Activated CD4-positive, alpha-beta memory T cell treated with anti-CD3 and anti-CD28 coated beads for 36 hours (primary cell): ENCODE results near the gene TIPARP. TPM values are rescaled to one million over a fixed set of nuclear protein-coding genes. Genes with fewer than 3 reads are reported as not detected.

Experiments used
- CTCF ChIA-PET: fragments of 350-600 bp; sonication (Branson Sonifier 250); formaldehyde crosslinking; loops from one replicate; lab custom pipeline; 2021; ENCODE audit warnings: antibody characterized with exemption, inconsistent platforms; lab: Charles Lee
- POLR2A ChIA-PET: fragments of 350-600 bp; sonication (Branson Sonifier 250); formaldehyde crosslinking; loops from one replicate; lab custom pipeline; 2021; ENCODE audit warnings: antibody characterized with exemption; lab: Charles Lee
- DNase-seq: peaks from one replicate; pipeline ENCODE4 v3.0.0-alpha.2; 2020
- H3K27ac Mint-ChIP-seq: one replicate; pipeline ENCODE4 v1.8.0; 2021; ENCODE audit warnings: mixed read lengths
- H3K27me3 Mint-ChIP-seq: one replicate; pipeline ENCODE4 v1.8.0; 2021; ENCODE audit warnings: mixed read lengths
- H3K36me3 Mint-ChIP-seq: one replicate; pipeline ENCODE4 v1.8.0; 2021; ENCODE audit warnings: mixed read lengths
- H3K4me1 Mint-ChIP-seq: one replicate; pipeline ENCODE4 v1.8.0; 2021; ENCODE audit warnings: low read depth, mixed read lengths
- H3K4me3 Mint-ChIP-seq: one replicate; pipeline ENCODE4 v1.8.0; 2021; ENCODE audit warnings: mild to moderate bottlenecking, mixed read lengths
- H3K9me3 Mint-ChIP-seq: one replicate; pipeline ENCODE4 v1.8.0; 2021; ENCODE audit warnings: mixed read lengths
- intact Hi-C: fragments of 100-400 bp; cut with micrococcal nuclease; formaldehyde crosslinking; loops from one replicate; pipeline ENCODE4 v1.15.1; 2023
- total RNA-seq, 2 experiments: library from RNA; stranded (reverse); gene quantifications; one replicate each; pipeline ENCODE4 v1.2.3, GENCODE V29; 2021

The TIPARP gene
- total RNA-seq, 2 experiments from 2014 or later, result 15.7 to 17.7 TPM

DNA sequence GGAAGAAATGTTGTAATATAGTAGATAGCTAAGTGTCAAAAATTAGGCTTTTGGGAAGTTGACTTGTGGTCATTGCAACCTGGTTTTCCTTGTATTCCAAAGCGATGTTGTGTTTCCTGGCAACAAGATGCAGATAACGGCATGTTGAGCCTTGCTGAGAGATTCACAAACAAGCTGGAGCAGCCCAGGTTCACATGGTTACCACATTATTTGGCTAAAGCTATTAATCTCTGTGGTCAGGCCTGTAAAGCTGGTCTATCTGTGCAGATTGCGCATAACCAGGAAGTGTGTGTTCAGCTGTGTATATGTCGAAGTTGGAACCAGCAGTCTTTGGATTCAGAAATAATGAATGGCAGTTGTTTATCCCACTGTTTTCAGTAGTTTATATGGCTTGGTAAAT, 6.6 kb downstream of the TIPARP start:
- Mint-ChIP-seq H3K27me3 (no peaks in the 10 kb centered on the region), H3K4me1 (peaks cover 76% of the 10 kb centered on the region), H3K9me3 (no peaks in the 10 kb centered on the region), H3K36me3 (peaks cover 36% of the 10 kb centered on the region), H3K27ac (no peak overlapping the region), H3K4me3 (no peak overlapping the region)
- CTCF ChIA-PET, result interaction anchor here (1.4 kb wide), 1 partner anchor 457 kb away, joined by 5 read pairs; no protein-coding TSS in a partner anchor
- intact Hi-C loops, result no loop called here
- no peak for DNase-seq
- POLR2A ChIA-PET, result no interaction called here

DNA sequence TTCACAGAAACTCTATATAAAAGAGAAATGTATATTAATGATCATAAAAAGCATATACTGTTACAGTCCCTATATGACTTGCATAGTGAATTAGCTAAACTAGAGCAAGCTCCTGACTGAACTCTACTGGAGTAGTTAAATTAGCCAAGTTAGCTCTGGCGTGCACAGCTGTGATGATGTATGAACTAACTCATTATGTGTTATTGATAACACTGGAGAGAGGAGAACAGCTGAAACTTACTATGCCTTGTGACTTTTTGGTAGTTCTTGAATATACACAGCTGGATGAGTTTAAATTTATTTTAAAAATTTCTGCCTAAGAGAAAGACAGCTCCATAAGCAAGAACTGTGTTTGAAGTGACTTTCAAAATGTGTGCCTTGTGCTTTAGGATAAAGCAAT, 8.1 kb downstream of the TIPARP start:
- H3K4me1 Mint-ChIP-seq, result peaks cover 73% of the 10 kb centered on the region
- no peak overlapping the region for H3K4me3 Mint-ChIP-seq
- peaks cover 32% of the 10 kb centered on the region for H3K36me3 Mint-ChIP-seq
- H3K27ac Mint-ChIP-seq, result no peak overlapping the region
- DNase-seq, result no peak
- CTCF ChIA-PET, result interaction anchor here (0.8 to 1.0 kb wide), 3 partner anchors 248 to 455 kb away, joined by 3 to 4 read pairs (median 4); no protein-coding TSS in a partner anchor
- no peaks in the 10 kb centered on the region for H3K27me3 Mint-ChIP-seq
- intact Hi-C loops, result no loop called here
- no peaks in the 10 kb centered on the region for H3K9me3 Mint-ChIP-seq
- POLR2A ChIA-PET, result interaction anchor here (0.6 to 0.8 kb wide), 2 partner anchors 406 to 464 kb away, joined by 4 read pairs; no protein-coding TSS in a partner anchor

DNA sequence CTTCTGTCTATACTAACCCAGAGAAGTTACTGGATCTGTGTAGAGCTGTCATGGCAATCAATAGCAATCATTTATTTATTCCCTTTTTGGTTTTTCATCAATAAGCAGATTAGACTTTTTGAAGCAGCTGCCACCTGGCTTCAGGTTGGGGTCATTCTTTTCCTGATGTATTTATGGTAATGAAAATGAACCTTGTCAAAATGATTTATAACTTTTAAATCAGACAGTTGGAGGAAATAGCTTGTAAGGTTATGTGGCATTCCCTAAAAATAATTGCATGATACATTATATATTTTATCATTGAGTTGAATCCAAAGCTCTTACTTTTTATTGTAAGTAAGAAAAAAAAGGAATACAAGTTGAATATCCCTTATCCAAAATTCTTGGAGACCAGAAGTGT, 8.6 kb downstream of the TIPARP start:
- Mint-ChIP-seq H3K4me1 (peaks cover 73% of the 10 kb centered on the region), H3K27ac (no peak overlapping the region), H3K9me3 (no peaks in the 10 kb centered on the region), H3K36me3 (peaks cover 32% of the 10 kb centered on the region), H3K4me3 (no peak overlapping the region), H3K27me3 (no peaks in the 10 kb centered on the region)
- DNase-seq, result no peak
- intact Hi-C loops, result no loop called here
- POLR2A ChIA-PET, result interaction anchor here (0.6 to 0.8 kb wide), 2 partner anchors 406 to 464 kb away, joined by 4 read pairs; no protein-coding TSS in a partner anchor
- CTCF ChIA-PET, result interaction anchor here (0.9 to 1.0 kb wide), 2 partner anchors 398 to 455 kb away, joined by 3 to 4 read pairs; no protein-coding TSS in a partner anchor

DNA sequence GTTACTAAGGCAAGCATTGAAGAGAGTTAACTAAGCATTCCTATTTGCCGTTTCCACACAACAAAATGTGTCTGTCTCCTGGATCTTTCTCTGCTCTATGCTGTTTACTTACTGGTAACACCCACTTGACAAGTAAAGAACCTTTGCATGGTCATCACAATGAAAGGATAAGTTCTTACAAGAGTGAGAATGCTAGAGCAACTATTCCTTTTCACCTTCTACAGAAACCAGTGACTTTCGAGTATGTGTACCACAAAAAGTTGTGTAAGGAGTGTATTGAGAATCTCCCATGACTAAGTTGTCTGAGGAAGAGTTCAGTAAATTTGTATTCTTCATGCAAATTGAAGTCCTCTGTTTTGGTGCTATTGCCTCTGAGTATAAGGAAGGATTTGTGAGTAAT, 10.8 kb downstream of the TIPARP start:
- Mint-ChIP-seq H3K27ac (peak overlapping the region; percentile 49), H3K4me3 (no peak overlapping the region), H3K9me3 (no peaks in the 10 kb centered on the region), H3K27me3 (no peaks in the 10 kb centered on the region), H3K4me1 (peaks cover 73% of the 10 kb centered on the region), H3K36me3 (peaks cover 25% of the 10 kb centered on the region)
- CTCF ChIA-PET, result interaction anchor here (0.6 to 2.0 kb wide), 6 partner anchors 9 to 463 kb away, joined by 3 to 5 read pairs (median 3); partner anchors contain the start of gene TIPARP
- intact Hi-C loops, result loop anchor here (1.0 to 2.0 kb wide), 2 partner anchors 8 to 38 kb away; no protein-coding TSS in a partner anchor
- POLR2A ChIA-PET, result interaction anchor here (3.7 kb wide), 1 partner anchor 10 kb away, joined by 16 read pairs; the partner anchor contains the start of gene TIPARP
- no peak for DNase-seq

DNA sequence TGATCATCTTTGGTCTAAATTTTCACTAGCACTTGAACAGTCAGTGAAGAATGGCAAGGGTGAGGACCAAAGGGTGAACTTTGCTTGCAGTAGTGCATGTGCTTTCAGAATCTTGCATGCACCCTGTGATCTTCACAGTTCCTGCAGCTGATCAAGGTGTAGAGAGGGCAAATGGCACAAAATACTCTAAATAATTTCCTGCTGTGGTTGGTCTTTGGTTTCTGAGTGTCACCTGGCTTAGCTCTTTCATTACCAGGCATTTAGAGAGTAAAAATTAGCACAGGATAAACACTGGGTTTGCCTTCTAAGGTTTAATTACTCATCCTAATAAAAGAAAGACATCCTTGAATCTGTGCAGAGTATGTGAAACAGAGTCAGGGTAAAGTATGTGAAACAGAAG, 11.4 kb downstream of the TIPARP start:
- H3K4me3 Mint-ChIP-seq, result no peak overlapping the region
- intact Hi-C loops, result loop anchor here (1.0 to 2.0 kb wide), 2 partner anchors 8 to 37 kb away; no protein-coding TSS in a partner anchor
- DNase-seq, result no peak
- ChIA-PET CTCF (interaction anchor here (0.6 to 2.0 kb wide), 5 partner anchors 10 to 463 kb away, joined by 3 to 5 read pairs (median 3); no protein-coding TSS in a partner anchor), POLR2A (interaction anchor here (3.7 kb wide), 1 partner anchor 11 kb away, joined by 16 read pairs; the partner anchor contains the start of gene TIPARP)
- no peaks in the 10 kb centered on the region for H3K27me3 Mint-ChIP-seq
- peaks cover 19% of the 10 kb centered on the region for H3K36me3 Mint-ChIP-seq
- H3K4me1 Mint-ChIP-seq, result peaks cover 73% of the 10 kb centered on the region
- no peaks in the 10 kb centered on the region for H3K9me3 Mint-ChIP-seq
- peak overlapping the region; percentile 49 for H3K27ac Mint-ChIP-seq

DNA sequence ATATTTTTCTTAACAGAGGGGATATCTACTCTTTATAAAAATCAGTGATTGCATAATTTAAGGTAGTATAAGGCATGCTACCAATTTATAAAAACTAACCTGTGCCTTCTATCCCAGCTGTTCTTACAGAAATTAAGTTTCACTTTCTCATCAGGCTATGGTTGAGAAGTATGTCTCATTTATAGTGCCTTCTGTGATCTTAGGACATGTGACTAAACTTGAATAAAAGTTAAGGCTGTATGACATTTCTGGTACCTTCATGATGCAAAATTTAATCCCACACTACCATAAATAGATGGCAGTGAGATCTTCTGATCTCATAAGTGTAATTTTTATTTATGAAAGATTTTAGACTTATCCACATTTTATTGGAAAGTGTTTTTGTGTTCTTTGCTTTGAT, 12.6 kb downstream of the TIPARP start:
- intact Hi-C loops, result loop anchor here (1.0 kb wide), 1 partner anchor 10 kb away; no protein-coding TSS in a partner anchor
- POLR2A ChIA-PET, result interaction anchor here (3.7 kb wide), 1 partner anchor 12 kb away, joined by 16 read pairs; the partner anchor contains the start of gene TIPARP
- peaks cover 14% of the 10 kb centered on the region for H3K36me3 Mint-ChIP-seq

DNA sequence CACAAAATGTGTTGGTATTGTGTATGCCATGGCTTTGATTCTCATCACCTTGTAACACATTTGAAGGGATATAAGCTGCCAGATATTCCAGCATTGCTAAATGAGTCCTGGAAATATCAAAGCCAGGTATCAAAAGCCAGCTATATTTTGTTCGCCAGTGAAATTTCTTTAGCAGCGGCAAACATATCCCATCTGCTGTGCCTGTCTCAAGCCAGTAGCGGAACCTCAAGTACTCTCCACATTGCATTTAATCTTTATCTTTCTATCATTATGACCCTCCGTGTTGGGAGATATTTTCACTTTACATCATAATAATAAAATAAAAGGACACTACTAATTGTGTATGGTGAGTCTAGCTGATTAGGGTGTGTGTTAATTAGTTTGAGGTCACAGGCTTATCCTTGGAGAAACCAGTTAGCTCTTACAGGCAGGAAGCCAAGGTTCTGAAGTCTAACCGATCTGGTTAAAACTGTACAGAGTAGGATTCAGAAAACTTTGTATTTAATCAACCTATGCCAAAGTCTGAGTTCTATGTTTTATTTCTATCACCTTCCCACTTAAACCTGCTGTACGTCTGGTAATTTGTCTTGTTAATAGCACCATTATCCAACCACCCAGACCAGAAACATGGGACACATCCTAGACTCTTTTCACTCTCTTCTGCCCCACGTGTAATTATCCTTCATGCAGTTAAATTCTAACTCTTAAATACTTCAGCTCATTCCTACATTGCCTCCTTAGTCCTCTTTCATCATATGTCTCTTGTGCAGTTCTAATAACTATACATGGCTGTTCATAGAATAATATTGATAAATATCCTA, 14.5 kb downstream of the TIPARP start:
- intact Hi-C loops, result no loop called here
- ChIA-PET CTCF (interaction anchor here (0.9 to 1.7 kb wide), 5 partner anchors 10 to 448 kb away, joined by 4 to 6 read pairs (median 4); partner anchors contain the start of gene TIPARP), POLR2A (interaction anchor here (1.4 kb wide), 1 partner anchor 13 kb away, joined by 6 read pairs; no protein-coding TSS in a partner anchor)
- Mint-ChIP-seq H3K9me3 (no peaks in the 10 kb centered on the region), H3K27ac (no peak overlapping the region), H3K27me3 (no peaks in the 10 kb centered on the region), H3K4me3 (no peak overlapping the region), H3K4me1 (peaks cover 70% of the 10 kb centered on the region), H3K36me3 (peaks cover 17% of the 10 kb centered on the region)
- no peak for DNase-seq

More for the DNA sequence above, 12.6 kb downstream of the TIPARP start:
- H3K9me3 Mint-ChIP-seq, result no peaks in the 10 kb centered on the region
- H3K4me3 Mint-ChIP-seq, result no peak overlapping the region
- no peak for DNase-seq
- CTCF ChIA-PET, result interaction anchor here (2.0 kb wide), 1 partner anchor 16 kb away, joined by 5 read pairs; no protein-coding TSS in a partner anchor
- no peak overlapping the region for H3K27ac Mint-ChIP-seq
- H3K4me1 Mint-ChIP-seq, result peaks cover 73% of the 10 kb centered on the region
- no peaks in the 10 kb centered on the region for H3K27me3 Mint-ChIP-seq

DNA sequence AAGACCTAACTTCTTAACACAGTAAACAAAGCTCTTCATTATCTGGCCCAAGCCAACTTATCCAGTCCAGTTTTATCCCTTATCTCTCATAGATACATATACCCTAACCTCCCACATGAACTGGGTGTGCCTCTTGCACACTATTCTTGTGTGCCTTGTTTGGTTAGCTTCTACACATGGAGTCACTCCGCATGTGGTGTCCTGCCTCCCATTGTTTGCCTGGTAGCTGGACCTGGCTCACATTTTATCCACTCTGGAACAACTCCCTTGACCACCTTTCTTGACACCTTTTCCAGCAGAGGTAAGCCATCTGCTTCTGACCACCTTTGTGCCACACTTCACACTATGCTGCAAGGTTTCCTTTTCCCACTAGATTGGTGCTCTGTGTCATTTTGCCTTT, 15.2 kb downstream of the TIPARP start:
- POLR2A ChIA-PET, result interaction anchor here (0.7 to 1.4 kb wide), 2 partner anchors 14 to 447 kb away, joined by 3 to 6 read pairs; no protein-coding TSS in a partner anchor

DNA sequence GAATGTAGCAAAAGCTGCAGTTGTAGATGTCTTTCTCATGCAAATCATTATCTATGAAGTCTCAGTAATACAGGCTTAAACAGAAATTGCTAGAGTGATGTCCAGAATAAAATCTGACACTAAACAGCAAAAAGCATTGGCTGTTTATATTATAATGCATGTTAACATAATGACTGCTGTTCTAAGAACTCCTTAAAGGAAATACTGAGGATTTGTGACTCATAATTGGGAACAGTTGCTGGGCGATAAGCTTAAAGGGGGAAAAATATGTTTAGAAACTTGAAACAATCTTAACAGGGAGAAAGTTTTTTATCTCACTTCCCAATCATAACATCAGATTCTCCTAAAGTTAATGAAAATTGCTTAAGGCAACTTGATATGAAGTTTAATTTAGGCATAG, 17.5 kb downstream of the TIPARP start:
- Mint-ChIP-seq H3K9me3 (no peaks in the 10 kb centered on the region), H3K4me3 (no peak overlapping the region), H3K27ac (no peak overlapping the region), H3K27me3 (no peaks in the 10 kb centered on the region), H3K4me1 (peaks cover 48% of the 10 kb centered on the region), H3K36me3 (peaks cover 40% of the 10 kb centered on the region)
- ChIA-PET CTCF (no interaction called here), POLR2A (no interaction called here)
- intact Hi-C loops, result no loop called here
- DNase-seq, result no peak

More for the DNA sequence above, 15.2 kb downstream of the TIPARP start:
- H3K9me3 Mint-ChIP-seq, result no peaks in the 10 kb centered on the region
- no peaks in the 10 kb centered on the region for H3K27me3 Mint-ChIP-seq
- H3K4me1 Mint-ChIP-seq, result peaks cover 65% of the 10 kb centered on the region
- H3K36me3 Mint-ChIP-seq, result peaks cover 24% of the 10 kb centered on the region
- H3K4me3 Mint-ChIP-seq, result no peak overlapping the region
- CTCF ChIA-PET, result interaction anchor here (0.9 to 1.7 kb wide), 5 partner anchors 11 to 448 kb away, joined by 4 to 6 read pairs (median 4); partner anchors contain the start of gene TIPARP
- no peak for DNase-seq
- intact Hi-C loops, result no loop called here
- peak overlapping the region; percentile 15 for H3K27ac Mint-ChIP-seq

DNA sequence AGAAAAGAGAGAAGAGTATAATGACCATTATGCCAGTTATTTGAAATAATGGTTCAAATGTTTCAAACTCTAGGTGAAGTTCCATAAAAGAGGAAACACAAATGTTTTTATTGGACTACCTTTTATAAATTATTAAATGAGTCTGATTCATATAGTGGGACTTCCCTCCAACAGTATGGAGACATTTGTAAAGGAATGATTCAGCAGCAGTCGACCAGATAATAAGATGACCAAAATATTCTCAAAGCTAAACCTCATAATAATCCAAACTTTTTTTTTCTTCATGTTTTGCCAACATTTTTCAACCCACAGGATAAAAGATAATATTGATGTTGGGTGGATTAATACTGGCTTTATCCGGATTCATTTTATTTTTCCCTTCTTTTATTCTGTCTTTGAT, 18.8 kb downstream of the TIPARP start:
- Mint-ChIP-seq H3K4me1 (peaks cover 44% of the 10 kb centered on the region), H3K4me3 (no peak overlapping the region), H3K36me3 (peaks cover 40% of the 10 kb centered on the region), H3K27ac (no peak overlapping the region), H3K9me3 (no peaks in the 10 kb centered on the region), H3K27me3 (no peaks in the 10 kb centered on the region)
- no peak for DNase-seq
- intact Hi-C loops, result no loop called here
- CTCF ChIA-PET, result no interaction called here
- POLR2A ChIA-PET, result no interaction called here

DNA sequence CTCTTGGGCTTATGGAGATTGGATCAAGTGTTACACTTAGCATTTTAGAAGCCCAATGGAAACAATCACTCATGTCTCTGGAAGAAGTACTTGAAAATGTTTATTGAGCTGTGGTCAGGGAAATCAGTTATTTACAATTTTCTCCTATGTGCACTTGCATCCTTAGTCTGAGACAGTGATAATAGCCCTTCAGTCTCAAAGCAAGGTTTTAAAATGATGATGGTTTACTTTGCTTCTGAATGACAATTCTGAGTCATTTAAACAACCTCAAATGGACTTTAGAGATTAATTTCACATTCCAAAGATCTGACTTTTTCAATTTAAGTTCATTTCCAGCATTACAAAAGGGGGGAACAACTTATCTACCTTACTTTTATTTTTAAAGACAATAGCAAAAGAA, 20.1 kb downstream of the TIPARP start:
- Mint-ChIP-seq H3K27me3 (no peaks in the 10 kb centered on the region), H3K27ac (no peak overlapping the region), H3K9me3 (no peaks in the 10 kb centered on the region), H3K4me3 (no peak overlapping the region), H3K36me3 (peaks cover 46% of the 10 kb centered on the region), H3K4me1 (peaks cover 45% of the 10 kb centered on the region)
- ChIA-PET POLR2A (no interaction called here), CTCF (no interaction called here)
- DNase-seq, result no peak
- intact Hi-C loops, result no loop called here
